ENCODE measurements around the gene ADRM1.

The ADRM1 gene

DNA sequence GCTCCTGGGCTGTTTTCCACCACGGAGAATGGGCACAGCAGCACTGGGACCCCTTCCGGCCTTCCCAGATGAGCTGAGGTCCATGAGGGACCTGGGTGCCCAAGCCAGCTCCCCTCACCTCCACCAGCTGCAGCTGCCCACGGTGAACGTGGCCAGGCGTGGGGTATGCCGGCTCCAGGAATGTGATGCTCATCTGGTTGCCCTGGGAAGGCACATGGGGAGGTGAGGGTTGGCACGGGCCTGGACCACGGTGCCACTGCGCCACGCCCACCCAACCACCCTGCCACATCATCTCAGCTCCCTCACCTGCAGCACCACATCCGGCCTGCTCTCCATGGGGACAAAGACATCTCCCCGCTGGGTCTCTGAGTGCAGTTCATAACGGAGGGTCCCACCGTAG, 23.8 kb downstream of the ADRM1 start:
- no peak overlapping the region for H2AFZ ChIP-seq
- H3K36me3 ChIP-seq (ENCODE audit: control insufficient read depth, insufficient read depth, low read length), result no peaks in the 10 kb centered on the region
- H3K27ac ChIP-seq, result no peak overlapping the region
- H3K4me1 ChIP-seq, result no peaks in the 10 kb centered on the region
- no peak overlapping the region for H3K9ac ChIP-seq
- no peaks in the 10 kb centered on the region for H3K27me3 ChIP-seq (ENCODE audit: control insufficient read depth, insufficient read depth, low read length)
- H3K79me2 ChIP-seq, result no peaks in the 10 kb centered on the region
- TF ChIP-seq, protein P1, sequence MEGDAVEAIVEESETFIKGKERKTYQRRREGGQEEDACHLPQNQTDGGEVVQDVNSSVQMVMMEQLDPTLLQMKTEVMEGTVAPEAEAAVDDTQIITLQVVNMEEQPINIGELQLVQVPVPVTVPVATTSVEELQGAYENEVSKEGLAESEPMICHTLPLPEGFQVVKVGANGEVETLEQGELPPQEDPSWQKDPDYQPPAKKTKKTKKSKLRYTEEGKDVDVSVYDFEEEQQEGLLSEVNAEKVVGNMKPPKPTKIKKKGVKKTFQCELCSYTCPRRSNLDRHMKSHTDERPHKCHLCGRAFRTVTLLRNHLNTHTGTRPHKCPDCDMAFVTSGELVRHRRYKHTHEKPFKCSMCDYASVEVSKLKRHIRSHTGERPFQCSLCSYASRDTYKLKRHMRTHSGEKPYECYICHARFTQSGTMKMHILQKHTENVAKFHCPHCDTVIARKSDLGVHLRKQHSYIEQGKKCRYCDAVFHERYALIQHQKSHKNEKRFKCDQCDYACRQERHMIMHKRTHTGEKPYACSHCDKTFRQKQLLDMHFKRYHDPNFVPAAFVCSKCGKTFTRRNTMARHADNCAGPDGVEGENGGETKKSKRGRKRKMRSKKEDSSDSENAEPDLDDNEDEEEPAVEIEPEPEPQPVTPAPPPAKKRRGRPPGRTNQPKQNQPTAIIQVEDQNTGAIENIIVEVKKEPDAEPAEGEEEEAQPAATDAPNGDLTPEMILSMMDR (IDR thresholded peaks at IDR 0.05), result no peak
- H3K9me3 ChIP-seq (ENCODE audit: control insufficient read depth, low read length), result no peaks in the 10 kb centered on the region
- H3K4me2 ChIP-seq (ENCODE audit: low read length), result no peak overlapping the region
- H3K4me3 ChIP-seq (ENCODE audit: low read depth, low read length), result no peak overlapping the region

DNA sequence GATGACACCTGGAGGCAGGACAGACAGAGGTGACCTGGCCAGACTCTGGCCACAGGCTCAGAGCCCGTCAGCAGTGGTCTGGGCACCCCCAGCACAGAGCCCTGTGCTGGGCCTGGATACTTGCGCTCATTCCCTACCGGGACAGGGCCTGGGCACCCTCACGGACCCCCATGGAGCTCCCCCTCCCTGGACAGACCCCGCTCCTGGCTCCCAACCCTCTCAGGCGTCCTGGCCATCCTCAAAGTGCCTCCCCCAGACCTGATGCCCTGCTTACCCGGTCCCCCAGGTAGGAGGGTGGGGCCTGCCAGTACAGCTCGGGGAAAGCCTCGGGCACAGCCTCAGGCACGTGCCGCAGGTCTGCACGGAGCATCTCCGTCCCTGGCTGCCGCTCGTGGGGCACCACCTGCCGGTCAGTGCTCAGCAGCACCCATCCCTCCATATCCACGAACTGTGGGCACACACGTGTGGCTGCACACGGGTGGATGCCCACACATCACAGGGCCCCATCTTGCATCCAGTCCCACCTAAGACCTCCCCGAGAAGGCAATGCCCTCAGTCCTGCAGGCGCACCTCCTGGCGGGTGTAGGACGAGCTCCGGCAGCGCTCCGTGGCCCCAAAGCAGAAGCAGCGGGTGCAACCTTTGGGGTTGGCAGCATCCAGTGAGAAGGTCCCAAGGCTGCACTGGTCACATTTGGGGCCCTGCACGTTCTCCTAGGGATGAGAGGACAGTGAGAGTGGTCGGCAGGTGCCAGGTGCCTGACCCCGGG, 24.3 kb downstream of the ADRM1 start:
- Histone ChIP-seq H2AFZ (no peak overlapping the region), H3K9me3 (ENCODE audit: control insufficient read depth, low read length) (no peaks in the 10 kb centered on the region), H3K9ac (no peak overlapping the region), H3K36me3 (ENCODE audit: control insufficient read depth, insufficient read depth, low read length) (no peaks in the 10 kb centered on the region), H3K27me3 (ENCODE audit: control insufficient read depth, insufficient read depth, low read length) (no peaks in the 10 kb centered on the region), H3K27ac (no peak overlapping the region), H3K4me3 (ENCODE audit: low read depth, low read length) (no peak overlapping the region), H3K79me2 (no peaks in the 10 kb centered on the region), H3K4me1 (no peaks in the 10 kb centered on the region), H3K4me2 (ENCODE audit: low read length) (no peak overlapping the region)
- TF ChIP-seq, protein P1 (IDR thresholded peaks at IDR 0.05), result no peak

DNA sequence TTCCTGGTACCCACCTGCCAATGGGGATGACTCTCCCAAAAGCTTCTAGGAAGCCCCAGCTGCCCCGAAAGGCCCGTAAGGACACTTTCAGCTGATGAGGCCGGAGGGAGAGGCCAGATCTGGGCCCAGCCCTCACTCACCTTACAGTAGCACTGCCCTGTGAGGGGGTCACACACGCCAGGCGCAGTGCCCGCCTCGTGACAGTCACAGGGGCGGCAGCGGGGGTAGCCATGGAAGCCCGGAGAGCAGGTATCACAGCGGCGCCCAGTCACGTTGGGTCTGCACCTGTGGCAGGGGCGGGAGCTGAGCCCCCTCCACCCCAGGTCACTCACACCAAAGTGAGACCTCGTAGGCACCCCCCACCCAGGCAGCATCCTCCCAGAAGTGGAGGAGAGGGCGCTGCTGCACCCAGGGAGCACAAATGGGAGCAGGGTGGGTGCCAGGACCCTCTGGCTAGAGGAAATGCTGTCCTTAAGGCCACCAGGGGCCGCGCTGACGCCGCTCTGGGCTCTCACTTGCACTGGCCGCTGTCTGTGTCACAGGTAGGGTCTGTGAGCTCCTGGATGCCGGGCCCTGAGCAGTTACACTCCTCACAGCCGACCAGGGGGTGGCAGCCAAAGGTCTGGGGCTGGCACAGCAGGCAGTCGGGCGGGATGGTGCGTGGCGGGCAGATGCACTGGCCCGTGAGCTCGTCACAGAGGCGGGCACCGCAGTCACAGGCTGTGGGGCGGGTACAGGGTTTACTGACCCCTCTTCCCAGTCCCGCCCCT, 25.1 kb downstream of the ADRM1 start:
- H3K79me2 ChIP-seq, result no peaks in the 10 kb centered on the region
- H3K27ac ChIP-seq, result no peak overlapping the region
- H3K9me3 ChIP-seq (ENCODE audit: control insufficient read depth, low read length), result no peaks in the 10 kb centered on the region
- no peak overlapping the region for H2AFZ ChIP-seq
- no peak overlapping the region for H3K9ac ChIP-seq
- H3K4me3 ChIP-seq (ENCODE audit: low read depth, low read length), result no peak overlapping the region
- H3K36me3 ChIP-seq (ENCODE audit: control insufficient read depth, insufficient read depth, low read length), result no peaks in the 10 kb centered on the region
- H3K4me1 ChIP-seq, result no peaks in the 10 kb centered on the region
- no peaks in the 10 kb centered on the region for H3K27me3 ChIP-seq (ENCODE audit: control insufficient read depth, insufficient read depth, low read length)
- H3K4me2 ChIP-seq (ENCODE audit: low read length), result no peak overlapping the region
- TF ChIP-seq, protein P1 (IDR thresholded peaks at IDR 0.05), result no peak

DNA sequence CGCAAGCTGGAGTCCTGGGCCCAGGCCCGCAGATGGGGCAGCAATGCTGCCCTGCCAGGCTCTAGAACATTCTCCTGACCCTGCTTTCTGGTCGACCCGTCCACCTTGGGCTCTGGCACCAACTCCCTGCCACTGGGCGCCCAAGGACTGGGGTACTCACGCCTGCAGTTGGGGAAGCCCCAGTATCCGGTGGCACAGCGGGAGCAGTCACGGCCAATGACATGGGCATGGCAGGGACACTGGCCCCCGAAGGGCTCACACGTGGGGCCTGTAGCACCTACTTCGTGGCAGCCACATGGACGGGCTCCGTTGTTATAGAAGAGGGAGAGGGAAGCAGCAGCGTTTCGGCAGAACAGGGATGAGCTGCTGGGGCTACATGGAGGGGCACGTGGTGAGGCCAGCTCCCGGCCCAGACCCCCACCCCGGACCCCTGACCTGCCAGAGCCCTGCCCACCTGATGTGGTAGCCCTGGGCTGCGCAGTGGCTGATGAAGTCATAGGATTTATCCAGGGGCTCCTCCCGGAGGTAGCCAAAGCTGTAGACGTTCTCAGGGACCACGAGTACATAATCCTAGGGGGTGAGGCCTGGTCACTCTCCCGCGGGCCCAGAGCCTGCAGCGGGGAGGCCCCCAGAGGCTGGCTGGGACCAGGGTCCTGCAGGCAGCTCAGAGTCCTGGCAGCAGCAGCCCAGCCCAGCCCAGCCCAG, 26.0 kb downstream of the ADRM1 start:
- no peaks in the 10 kb centered on the region for H3K79me2 ChIP-seq
- H3K27me3 ChIP-seq (ENCODE audit: control insufficient read depth, insufficient read depth, low read length), result no peaks in the 10 kb centered on the region
- no peak overlapping the region for H3K4me2 ChIP-seq (ENCODE audit: low read length)
- H3K9ac ChIP-seq, result no peak overlapping the region
- no peaks in the 10 kb centered on the region for H3K36me3 ChIP-seq (ENCODE audit: control insufficient read depth, insufficient read depth, low read length)
- H3K4me1 ChIP-seq, result no peaks in the 10 kb centered on the region
- no peak overlapping the region for H2AFZ ChIP-seq
- TF ChIP-seq, protein P1 (IDR thresholded peaks at IDR 0.05), result no peak
- no peaks in the 10 kb centered on the region for H3K9me3 ChIP-seq (ENCODE audit: control insufficient read depth, low read length)
- no peak overlapping the region for H3K4me3 ChIP-seq (ENCODE audit: low read depth, low read length)
- H3K27ac ChIP-seq, result no peak overlapping the region
